GM21529 (cell line): ENCODE measurements around the gene UST.
"Not testable (repeated sequence)": the region's sequence is repeated elsewhere in the genome, so short reads cannot be mapped to it uniquely, and the experiment has no call there.

Experiments used
- ATAC-seq: cut with Tn5 transposase; IDR thresholded peaks from one replicate; pipeline ENCODE4 v1.9.1; 2021; ENCODE audit not compliant: unreplicated experiment

UST gene

GRCh38 chr6:148890652-148891404 is 144.0 kb downstream of the UST start:
- no peak for ATAC-seq

GRCh38 chr6:148891405-148891783 is 144.6 kb downstream of the UST start:
- no peak for ATAC-seq

- no peak for ATAC-seq
Measured at GRCh38 chr6:148892247-148892646, 145.4 kb downstream of the UST start.

- ATAC-seq, result no peak
Measured at GRCh38 chr6:148893073-148893472, 146.2 kb downstream of the UST start.

- ATAC-seq, result no peak
Measured at GRCh38 chr6:148893481-148893880, 146.7 kb downstream of the UST start.

GRCh38 chr6:148898376-148899014 is 151.7 kb downstream of the UST start:
- ATAC-seq, result no peak

- no peak for ATAC-seq
Measured at GRCh38 chr6:148904896-148905870, 158.4 kb downstream of the UST start.

- ATAC-seq, result no peak
Measured at GRCh38 chr6:148905901-148906300, 159.1 kb downstream of the UST start.

GRCh38 chr6:148906386-148906785 is 159.6 kb downstream of the UST start:
- no peak for ATAC-seq

- peak; percentile 84 for ATAC-seq
Measured at GRCh38 chr6:148907573-148907972, 160.7 kb downstream of the UST start.

- ATAC-seq, result no peak
Measured at GRCh38 chr6:148912252-148912651, 165.4 kb downstream of the UST start.

GRCh38 chr6:148915810-148916209 is 169.0 kb downstream of the UST start:
- no peak for ATAC-seq

GRCh38 chr6:148916485-148916884 is 169.7 kb downstream of the UST start:
- ATAC-seq, result not testable (repeated sequence)

- ATAC-seq, result no peak
Measured at GRCh38 chr6:148924226-148925012, 177.6 kb downstream of the UST start.

- no peak for ATAC-seq
Measured at GRCh38 chr6:148925701-148926100, 178.9 kb downstream of the UST start.

- no peak for ATAC-seq
Measured at GRCh38 chr6:148926478-148926877, 179.6 kb downstream of the UST start.

- no peak for ATAC-seq
Measured at GRCh38 chr6:148927586-148927985, 180.8 kb downstream of the UST start.

- ATAC-seq, result no peak
Measured at GRCh38 chr6:148928811-148929210, 182.0 kb downstream of the UST start.

- no peak for ATAC-seq
Measured at GRCh38 chr6:148932208-148932607, 185.4 kb downstream of the UST start.

- no peak for ATAC-seq
Measured at GRCh38 chr6:148932731-148933130, 185.9 kb downstream of the UST start.

- ATAC-seq, result no peak
Measured at GRCh38 chr6:148934539-148934938, 187.7 kb downstream of the UST start.
